Colonic mucosa (tissue), 4 donors: ENCODE measurements around the gene CLP1. TPM values are rescaled to one million over a fixed set of nuclear protein-coding genes. Genes with fewer than 3 reads are reported as not detected.
"Not testable (repeated sequence)": the region's sequence is repeated elsewhere in the genome, so short reads cannot be mapped to it uniquely, and the experiment has no call there.

Source experiments
- DNase-seq: peaks from one replicate; pipeline ENCODE4 v3.0.0-alpha.2; 2020
- H3K27ac ChIP-seq: fragments of 200-600 bp; one replicate; pipeline ENCODE4 v1.8.0; 2021
- H3K27me3 ChIP-seq: fragments of 200-600 bp; one replicate; pipeline ENCODE4 v1.8.0; 2021
- H3K36me3 ChIP-seq: fragments of 200-600 bp; one replicate; pipeline ENCODE4 v1.8.0; 2021
- H3K4me1 ChIP-seq: fragments of 200-600 bp; one replicate; pipeline ENCODE4 v1.8.0; 2021; ENCODE audit warnings: mild to moderate bottlenecking
- H3K4me3 ChIP-seq: fragments of 200-600 bp; one replicate; pipeline ENCODE4 v1.8.0; 2021
- H3K9ac ChIP-seq, 2 donors: one replicate each; pipeline ENCODE4 v1.7.0; 2013; ENCODE audit warnings: control low read depth in 2 of 2, low read depth in 2 of 2, low read length in 2 of 2
- H3K9me3 ChIP-seq: fragments of 200-600 bp; one replicate; pipeline ENCODE4 v1.8.0; 2021
- intact Hi-C: fragments of 100-400 bp; cut with DNase I; formaldehyde crosslinking; loops from one replicate; pipeline ENCODE4 v1.14.1; 2022
- microRNA-seq: library from miRNA; unstranded; fragments of <30 nt; microRNA quantifications from one replicate; pipeline ENCODE4, GENCODE V29; 2019
- total RNA-seq, 2 donors: library from RNA; stranded (reverse); fragmentation: NEBNext Ultra II Directional in 1 of 2; extraction: Animal tissue kit (Norgen Biotek cat#: 25700) in 1 of 2; gene quantifications; one replicate each; pipeline ENCODE4 v1.2.1, GENCODE V29; 2021
- TF ChIP-seq, protein P1 (sequence below): fragments of 200-600 bp; IDR thresholded peaks from one replicate; pipeline ENCODE4 v1.8.0; 2022; ENCODE audit warnings: antibody characterized with exemption, mild to moderate bottlenecking
- donor health status: healthy.
- donor health status: DM: no; HTN: no; CAD: no.
- donor health status: DM: no; HTN: no; CAD: no.

Gene CLP1
- total RNA-seq, 2 donors from 2014 or later: 13.5 to 14.9 TPM

GRCh38 chr11:57699813-57700212 lies 42.3 kb downstream of the CLP1 start:
- no peaks in the 10 kb centered on the region for H3K27me3 ChIP-seq
- no peak for DNase-seq
- H3K27ac ChIP-seq: no peak overlapping the region
- peaks cover 46% of the 10 kb centered on the region for H3K36me3 ChIP-seq
- H3K4me1 ChIP-seq: no peaks in the 10 kb centered on the region
- TF ChIP-seq, protein P1, sequence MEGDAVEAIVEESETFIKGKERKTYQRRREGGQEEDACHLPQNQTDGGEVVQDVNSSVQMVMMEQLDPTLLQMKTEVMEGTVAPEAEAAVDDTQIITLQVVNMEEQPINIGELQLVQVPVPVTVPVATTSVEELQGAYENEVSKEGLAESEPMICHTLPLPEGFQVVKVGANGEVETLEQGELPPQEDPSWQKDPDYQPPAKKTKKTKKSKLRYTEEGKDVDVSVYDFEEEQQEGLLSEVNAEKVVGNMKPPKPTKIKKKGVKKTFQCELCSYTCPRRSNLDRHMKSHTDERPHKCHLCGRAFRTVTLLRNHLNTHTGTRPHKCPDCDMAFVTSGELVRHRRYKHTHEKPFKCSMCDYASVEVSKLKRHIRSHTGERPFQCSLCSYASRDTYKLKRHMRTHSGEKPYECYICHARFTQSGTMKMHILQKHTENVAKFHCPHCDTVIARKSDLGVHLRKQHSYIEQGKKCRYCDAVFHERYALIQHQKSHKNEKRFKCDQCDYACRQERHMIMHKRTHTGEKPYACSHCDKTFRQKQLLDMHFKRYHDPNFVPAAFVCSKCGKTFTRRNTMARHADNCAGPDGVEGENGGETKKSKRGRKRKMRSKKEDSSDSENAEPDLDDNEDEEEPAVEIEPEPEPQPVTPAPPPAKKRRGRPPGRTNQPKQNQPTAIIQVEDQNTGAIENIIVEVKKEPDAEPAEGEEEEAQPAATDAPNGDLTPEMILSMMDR: no peak
- no peak overlapping the region for H3K9ac ChIP-seq
- intact Hi-C loops: no loop called here
- no peaks in the 10 kb centered on the region for H3K9me3 ChIP-seq
- H3K4me3 ChIP-seq: no peak overlapping the region

DNA sequence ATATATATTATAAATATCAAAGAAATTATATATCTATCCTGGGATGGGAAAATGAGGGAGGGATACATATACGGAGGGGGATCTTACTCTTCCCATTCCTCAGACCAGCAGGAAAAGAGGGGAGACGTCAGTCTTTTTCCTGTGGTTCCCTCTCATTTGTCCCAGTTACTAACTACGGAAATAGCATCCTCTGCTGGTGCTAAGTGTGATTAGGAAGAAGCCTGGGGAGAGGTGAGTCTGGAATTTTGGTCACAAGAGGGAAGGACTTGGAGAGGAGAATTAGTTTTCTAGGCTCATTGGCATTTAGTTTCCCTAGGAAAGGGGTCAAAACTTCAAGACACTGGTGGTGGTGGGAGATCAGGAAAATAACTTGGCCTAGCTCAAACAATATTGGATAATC lies 42.9 kb downstream of the CLP1 start:
- Histone ChIP-seq H3K9me3 (no peaks in the 10 kb centered on the region), H3K27ac (no peak overlapping the region), H3K27me3 (no peaks in the 10 kb centered on the region), H3K36me3 (peaks cover 41% of the 10 kb centered on the region), H3K9ac (no peak overlapping the region), H3K4me1 (no peaks in the 10 kb centered on the region), H3K4me3 (no peak overlapping the region)
- no peak for DNase-seq
- TF ChIP-seq, protein P1: no peak
- intact Hi-C loops: no loop called here

GRCh38 chr11:57703341-57703740 lies 45.8 kb downstream of the CLP1 start:
- Histone ChIP-seq H3K9ac (no peak overlapping the region), H3K27ac (no peak overlapping the region), H3K27me3 (no peaks in the 10 kb centered on the region), H3K4me3 (no peak overlapping the region), H3K9me3 (no peaks in the 10 kb centered on the region), H3K36me3 (peaks cover 28% of the 10 kb centered on the region), H3K4me1 (no peaks in the 10 kb centered on the region)
- TF ChIP-seq, protein P1: no peak
- intact Hi-C loops: no loop called here
- no peak for DNase-seq

DNA sequence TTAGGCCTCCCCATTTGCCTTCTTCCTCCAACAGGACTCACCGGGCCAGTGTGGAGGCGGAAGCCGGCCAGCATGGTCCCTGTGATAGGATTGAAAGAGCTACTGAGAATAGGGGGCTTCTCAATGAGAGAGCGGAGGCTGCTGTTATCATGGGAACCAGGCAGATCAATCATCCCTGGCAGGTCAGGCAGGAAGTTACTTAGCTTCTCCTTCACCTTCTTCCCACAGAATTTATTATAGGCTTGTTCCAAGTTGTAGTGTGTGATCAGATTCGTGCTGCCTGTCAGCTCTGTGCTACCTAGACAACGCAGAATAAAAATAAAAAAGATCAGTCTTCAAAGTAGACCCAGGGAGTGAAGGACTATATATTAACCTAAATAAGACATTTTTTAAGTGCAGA lies 47.4 kb downstream of the CLP1 start:
- DNase-seq: no peak
- Histone ChIP-seq H3K27ac (no peak overlapping the region), H3K9me3 (no peaks in the 10 kb centered on the region), H3K4me1 (no peaks in the 10 kb centered on the region), H3K36me3 (peaks cover 17% of the 10 kb centered on the region), H3K4me3 (no peak overlapping the region), H3K27me3 (no peaks in the 10 kb centered on the region), H3K9ac (no peak overlapping the region)
- intact Hi-C loops: no loop called here
- TF ChIP-seq, protein P1: no peak

DNA sequence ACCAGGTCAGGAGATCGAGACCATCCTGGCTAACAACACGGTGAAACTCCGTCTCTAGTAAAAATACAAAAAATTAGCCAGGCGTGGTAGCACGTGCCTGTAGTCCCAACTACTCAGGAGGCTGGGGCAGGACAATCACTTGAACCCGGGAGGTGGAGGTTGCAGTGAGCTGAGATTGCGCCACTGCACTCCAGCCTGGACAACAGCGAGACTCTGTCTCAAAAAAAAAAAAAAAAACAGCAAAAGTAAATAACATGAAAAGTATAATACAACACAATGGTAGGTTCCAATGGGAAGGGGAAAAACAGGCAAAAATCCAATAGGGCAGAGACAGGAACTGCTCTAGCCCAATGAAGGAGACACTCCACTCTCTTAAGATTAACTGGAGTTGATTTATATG lies 47.9 kb downstream of the CLP1 start:
- DNase-seq, H3K9ac ChIP-seq, H3K9me3 ChIP-seq, H3K27me3 ChIP-seq, H3K27ac ChIP-seq, H3K4me3 ChIP-seq, H3K4me1 ChIP-seq, intact Hi-C loops: not testable (repeated sequence)
- peaks cover 12% of the 10 kb centered on the region for H3K36me3 ChIP-seq

GRCh38 chr11:57709802-57710367 lies 52.3 kb downstream of the CLP1 start:
- H3K4me3 ChIP-seq: no peak overlapping the region
- peaks cover 21% of the 10 kb centered on the region for H3K4me1 ChIP-seq
- H3K36me3 ChIP-seq: no peaks in the 10 kb centered on the region
- no peaks in the 10 kb centered on the region for H3K27me3 ChIP-seq
- TF ChIP-seq, protein P1: no peak
- H3K9ac ChIP-seq: no peak overlapping the region
- H3K27ac ChIP-seq: no peak overlapping the region
- intact Hi-C loops: loop anchor here (5.0 kb wide), 1 partner anchor 38 kb away; no protein-coding TSS in a partner anchor
- no peaks in the 10 kb centered on the region for H3K9me3 ChIP-seq
- DNase-seq: no peak

Small RNA genes lying within 50 kb of the gene (microRNA-seq; reads per million reads assigned to microRNA genes)
- 5,163 reads per million, percentile 91 among the genes with 10 or more reads in this experiment for gene MIR130A

Other genes starting within 250 kb of the CLP1 start
- 10 to 100 TPM; 10.6 to 21.4 TPM for gene SLC43A3, start 230.6 kb upstream of the CLP1 start, total RNA-seq
- gene RTN4RL2, start 197.2 kb upstream of the CLP1 start, total RNA-seq: under 1 TPM; 0.54 to 0.82 TPM
- gene SLC43A1, start 142.1 kb upstream of the CLP1 start, total RNA-seq: 10 to 100 TPM in 1 of 2 donors, 1 to 10 TPM in 1; 8.7 to 19.0 TPM
- 10 to 100 TPM; 54.8 to 67.1 TPM for gene TIMM10, start 127.0 kb upstream of the CLP1 start, total RNA-seq
- not detected for gene SMTNL1, start 120.2 kb upstream of the CLP1 start, total RNA-seq
- gene UBE2L6, start 90.1 kb upstream of the CLP1 start, total RNA-seq: 10 to 100 TPM; 28.3 to 35.3 TPM
- gene SERPING1, start 60.1 kb upstream of the CLP1 start, total RNA-seq: 10 to 100 TPM; 18.7 to 57.5 TPM
- under 1 TPM; 0.44 to 0.98 TPM for gene YPEL4, start 7.8 kb upstream of the CLP1 start, total RNA-seq
- gene ZDHHC5, start 10.4 kb downstream of the CLP1 start, total RNA-seq: 10 to 100 TPM; 80.2 to 82.1 TPM
- gene MED19, start 54.5 kb downstream of the CLP1 start, total RNA-seq: 10 to 100 TPM; 10.6 to 14.0 TPM
- 100 to 1,000 TPM in 1 of 2 donors, 10 to 100 TPM in 1; 92.1 to 145 TPM for gene TMX2, start 54.8 kb downstream of the CLP1 start, total RNA-seq
- 100 to 1,000 TPM in 1 of 2 donors, 10 to 100 TPM in 1; 86.9 to 140 TPM for gene SELENOH, start 83.7 kb downstream of the CLP1 start, total RNA-seq
- gene BTBD18, start 94.1 kb downstream of the CLP1 start, total RNA-seq: not detected
- gene CTNND1, start 104.0 kb downstream of the CLP1 start, total RNA-seq: 100 to 1,000 TPM; 375 to 416 TPM